Superior temporal gyrus (tissue), 1 donor: Measurements from ENCODE around the gene ANXA4.
"Not testable (repeated sequence)": the region's sequence is repeated elsewhere in the genome, so short reads cannot be mapped to it uniquely, and the experiment has no call there.

Experiments used
- DNase-seq: peaks from one replicate; pipeline ENCODE4 v3.0.0-alpha.2; 2016; ENCODE audit errors: extremely low spot score

The ANXA4 gene

DNA sequence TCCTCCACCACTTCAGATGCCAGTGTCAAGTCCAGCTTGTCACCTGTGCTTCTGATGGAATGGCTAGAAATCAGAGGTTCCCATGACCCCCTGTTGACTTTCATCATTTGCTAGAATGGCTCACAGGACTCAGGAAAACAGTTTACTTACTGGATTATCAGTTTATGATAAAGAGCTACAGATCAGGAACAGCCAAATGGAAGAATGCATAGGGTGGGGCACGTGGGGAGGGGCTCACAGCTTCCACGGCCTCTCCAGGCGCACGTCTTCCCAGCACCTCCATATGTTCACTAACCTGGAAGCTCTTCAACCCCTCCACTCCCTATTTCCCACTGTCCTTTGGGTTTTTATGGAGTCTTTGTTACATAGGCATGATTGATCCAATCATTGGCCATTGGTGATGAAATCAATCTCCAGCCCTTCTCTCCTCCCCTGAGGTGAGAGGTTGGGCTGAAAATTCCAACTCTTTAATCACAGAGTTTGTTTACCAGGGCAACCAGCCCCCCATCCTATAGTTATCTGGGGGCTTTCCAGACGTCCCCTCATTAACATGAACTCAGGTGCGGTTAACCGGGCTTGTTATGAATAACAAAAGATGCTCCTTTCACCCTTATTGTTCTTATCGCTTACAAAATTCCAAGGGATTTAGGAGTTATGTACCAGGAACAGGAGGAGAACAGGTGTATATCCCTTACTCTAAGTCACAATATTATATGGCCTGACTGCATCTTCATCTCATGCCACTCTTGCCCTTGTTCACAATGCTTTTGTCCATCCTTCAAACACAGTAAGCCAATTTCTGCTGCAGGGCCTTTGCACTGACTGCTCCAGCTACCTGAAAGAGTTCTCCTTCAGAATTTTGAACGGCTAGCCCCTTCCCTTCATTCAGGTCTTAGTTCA lies 35.2 kb downstream of the ANXA4 start:
- DNase-seq: no peak

DNA sequence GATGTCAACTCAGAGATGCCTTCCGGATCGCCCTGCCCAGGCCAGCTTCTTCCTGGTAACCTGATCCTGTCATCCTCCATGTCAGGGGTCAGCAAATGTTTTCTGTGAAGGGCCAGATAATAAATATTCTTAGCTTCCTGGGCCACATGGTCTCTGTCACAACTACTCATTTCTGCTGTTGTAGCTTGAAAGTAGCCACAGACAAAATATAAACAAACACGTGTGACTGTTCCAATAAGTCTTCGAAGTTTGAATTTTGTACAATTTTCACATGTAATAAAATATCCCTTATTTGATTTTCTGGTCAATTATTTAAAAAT lies 35.8 kb downstream of the ANXA4 start:
- DNase-seq: no peak

DNA sequence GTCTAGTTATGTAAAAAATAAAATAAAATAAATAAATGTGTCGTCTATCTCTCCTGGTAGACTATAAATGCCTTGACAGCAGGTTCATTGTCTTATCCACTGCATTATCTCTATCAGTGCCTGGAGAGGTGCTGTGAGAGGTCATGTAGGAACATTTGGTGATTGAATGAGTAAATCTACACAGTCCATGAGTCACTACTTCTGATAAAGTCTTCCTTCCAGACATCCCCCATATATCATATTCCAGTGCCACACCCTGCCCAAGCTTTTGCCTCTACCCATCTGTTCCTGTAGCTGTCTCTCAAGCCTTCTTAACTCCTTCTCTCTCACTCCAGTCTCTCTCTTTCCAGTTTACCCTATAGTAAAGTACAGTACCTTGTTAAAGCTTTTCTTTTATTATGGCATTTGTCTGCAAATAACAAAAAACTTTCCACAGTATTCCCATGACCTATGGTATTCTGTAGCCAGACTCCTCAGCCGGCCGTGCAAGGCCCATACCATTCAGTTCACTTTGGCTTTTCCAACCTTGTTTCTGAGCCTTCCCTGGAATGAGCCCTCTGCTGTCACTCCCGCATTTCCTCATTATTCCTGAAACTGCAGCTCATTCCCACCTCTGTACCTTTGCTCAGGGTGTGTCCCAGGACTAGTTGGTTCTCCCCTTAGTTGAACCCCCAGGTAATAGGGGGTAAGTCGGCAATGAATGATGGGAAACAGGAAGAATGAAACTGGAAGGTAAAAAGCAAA lies 37.5 kb downstream of the ANXA4 start:
- no peak for DNase-seq

DNA sequence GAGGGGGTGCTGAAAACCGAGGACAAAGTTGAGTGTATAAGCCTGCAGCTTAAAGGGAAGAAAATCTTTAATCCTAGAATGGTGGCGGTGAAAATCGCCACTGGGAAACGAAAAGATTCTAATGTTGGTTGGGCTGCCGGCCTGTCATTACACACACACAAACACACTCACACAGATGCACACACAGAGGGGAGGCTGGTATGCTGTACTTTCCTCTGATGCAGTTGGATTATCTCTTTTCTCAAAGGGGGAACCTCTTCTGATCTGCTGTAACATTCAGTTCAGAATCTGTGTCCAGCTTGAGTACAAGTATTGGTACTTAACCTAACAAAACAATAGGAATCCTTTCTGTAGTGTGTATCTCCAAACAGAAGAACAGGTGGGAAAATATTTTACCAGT lies 39.0 kb downstream of the ANXA4 start:
- no peak for DNase-seq

DNA sequence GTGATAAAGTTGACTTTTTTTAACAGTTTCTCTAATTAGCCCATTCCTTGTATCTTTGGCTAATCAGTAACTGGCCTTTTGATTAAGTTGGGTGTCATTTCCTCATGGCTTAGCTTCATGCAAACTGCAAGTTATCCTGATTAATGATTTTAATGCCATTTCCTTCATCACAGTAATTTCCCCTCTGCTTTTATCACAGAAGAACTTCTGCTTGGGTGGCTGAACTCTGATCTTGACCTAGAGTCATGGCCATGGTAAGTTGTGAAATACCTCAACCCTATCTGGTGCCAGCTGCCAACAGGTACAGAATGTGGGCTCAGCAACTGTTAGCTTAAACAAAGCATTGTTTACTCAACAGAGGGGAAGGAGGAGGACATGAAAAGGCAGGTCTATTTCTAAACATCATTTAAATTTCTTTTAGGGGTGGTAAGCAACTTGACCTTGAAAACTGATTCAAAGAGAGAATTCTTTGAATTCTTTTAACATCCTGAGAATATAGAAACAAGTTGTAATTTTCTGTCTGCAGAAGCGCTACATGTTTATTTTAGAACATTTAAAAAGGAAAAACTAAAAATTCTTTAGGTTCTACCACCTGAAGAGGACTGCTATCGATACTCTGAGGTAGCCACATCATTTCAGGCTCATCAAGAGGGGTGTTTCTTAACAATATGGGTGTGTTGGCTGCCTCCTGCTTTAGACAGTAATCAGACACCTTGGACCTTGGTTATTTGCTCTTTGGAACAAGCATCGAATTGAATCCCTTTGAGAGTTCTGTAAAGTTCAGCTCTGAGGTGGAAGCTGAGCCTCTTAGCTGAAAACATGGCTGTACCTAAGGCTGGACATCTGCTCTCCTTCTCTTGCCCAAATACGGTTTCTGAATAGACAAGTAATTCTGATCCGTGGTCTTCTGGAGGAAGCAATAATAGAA lies 39.7 kb downstream of the ANXA4 start:
- no peak for DNase-seq

DNA sequence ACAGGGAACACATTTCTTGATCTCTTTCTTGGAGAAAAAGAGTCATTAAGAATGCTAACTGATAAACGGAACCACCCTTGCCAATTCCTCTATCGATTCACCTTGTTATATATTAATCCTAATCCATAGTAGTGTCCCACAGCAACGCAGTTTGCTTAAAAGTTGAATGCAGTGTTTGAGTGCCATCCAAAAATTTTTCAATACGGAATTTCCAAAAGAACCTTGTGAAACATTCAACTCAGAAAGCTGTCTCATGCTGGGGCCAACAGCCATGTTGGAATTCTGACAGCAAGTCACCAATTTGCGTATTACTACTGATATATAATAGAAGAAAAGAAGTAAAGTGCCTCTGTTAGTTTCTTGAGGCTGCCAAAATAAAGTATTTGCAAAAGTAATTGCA lies 42.3 kb downstream of the ANXA4 start:
- no peak for DNase-seq

DNA sequence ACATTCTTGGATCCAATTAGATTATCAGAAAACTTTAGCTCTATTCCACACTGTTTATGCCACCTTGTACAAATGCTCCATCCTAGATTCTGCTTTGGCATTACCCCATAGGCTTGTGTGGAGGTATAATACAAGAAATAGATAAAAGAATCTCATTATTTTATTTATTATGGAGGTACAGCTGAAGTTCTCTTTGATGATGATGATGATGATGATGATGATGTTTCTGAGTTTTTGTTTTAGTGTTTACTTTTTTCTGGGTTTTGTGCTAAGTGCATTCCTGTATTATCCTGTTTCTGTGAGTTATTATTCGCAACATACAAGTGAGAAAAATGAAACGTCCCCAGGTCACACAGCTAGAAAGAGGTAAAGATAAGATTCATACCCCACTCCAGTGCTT lies 43.4 kb downstream of the ANXA4 start:
- DNase-seq: no peak

DNA sequence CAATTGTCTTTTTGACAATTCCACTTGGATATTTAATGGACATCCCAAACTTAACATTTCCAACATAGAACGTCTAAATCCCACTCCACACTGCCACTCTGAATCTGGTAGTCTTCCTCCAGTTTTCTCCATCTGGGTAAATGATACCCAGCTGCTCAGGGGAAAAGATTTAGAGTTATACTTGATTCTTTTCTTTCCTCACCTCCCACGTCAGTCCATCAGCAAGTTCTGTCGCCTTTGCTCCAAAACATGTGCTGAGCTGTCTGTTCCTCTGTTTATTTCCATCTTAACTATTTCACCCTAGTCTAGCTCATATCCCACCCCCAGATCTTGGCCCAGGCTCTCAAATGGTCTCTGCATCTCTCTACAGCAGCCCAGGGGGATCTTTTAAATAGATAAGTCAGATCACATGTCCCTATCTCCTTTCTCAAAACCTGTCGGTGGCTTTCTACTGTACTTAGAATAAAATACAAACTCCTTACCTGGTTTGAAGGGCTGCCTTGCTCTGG lies 44.2 kb downstream of the ANXA4 start:
- DNase-seq: peak; percentile 52

DNA sequence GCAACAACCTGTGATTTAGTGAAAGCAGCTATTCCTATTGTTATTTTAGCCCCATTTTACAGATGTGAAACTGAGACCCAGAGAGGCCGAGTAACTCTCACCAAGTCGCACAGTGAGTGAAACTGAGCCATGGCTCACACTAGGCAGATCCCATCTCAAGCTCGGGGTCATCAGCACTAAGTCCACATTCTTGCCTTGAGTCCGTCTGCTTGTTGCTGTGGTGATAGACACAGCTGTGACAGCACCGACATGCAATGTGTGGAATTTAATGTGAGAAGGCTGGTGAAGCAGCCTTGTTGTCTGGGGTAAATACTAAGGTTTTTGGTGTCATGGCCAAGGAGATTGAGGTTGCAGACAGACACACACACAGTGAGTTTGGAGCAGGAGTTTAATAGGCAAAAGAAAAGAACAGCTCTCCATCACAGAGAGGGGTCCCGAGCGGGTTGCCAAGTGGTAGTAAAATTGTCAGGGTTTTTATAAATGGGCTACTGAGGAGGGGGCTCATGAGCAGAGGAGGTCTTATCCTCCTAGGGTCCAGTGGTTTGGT lies 47.3 kb downstream of the ANXA4 start:
- DNase-seq: no peak

DNA sequence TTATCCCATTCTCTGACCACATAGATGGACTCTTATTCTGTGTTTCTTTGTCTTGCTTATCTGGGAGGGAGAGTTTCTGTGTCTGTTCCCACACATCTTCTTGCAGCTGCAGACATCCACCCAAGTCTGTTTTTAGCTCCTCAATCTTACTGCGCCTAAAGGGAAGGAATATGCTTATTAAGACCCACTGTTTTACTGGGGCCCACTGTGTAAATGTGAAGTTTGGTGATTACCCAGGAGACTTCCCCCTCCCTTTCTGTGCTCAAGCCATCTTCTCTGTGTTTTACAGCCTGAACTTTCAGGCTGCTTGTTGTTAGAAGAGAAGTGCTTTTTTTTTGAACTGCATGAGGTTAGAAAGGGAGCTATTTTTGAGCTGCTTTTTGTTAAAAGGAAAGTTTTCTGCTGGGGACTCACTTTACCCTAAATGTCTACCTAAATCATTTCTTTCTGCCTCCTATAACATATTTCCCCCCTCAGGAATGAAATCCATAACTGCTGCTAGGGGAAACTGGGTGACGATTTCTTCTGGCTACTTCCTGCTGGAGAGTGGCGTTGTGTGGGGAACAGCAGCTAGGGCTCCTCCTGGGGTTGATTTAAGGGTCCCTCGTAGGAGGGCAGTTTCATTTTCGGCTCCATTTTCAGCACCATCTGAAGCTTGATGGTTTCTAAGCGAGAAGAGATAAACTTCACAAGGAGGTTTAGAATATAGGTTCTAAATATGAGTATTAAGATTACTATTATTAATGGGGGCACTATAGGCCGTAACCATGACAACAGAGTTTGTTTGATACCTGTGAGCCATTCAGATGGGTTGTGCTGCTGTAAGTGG lies 48.1 kb downstream of the ANXA4 start:
- peak; percentile 43 for DNase-seq

DNA sequence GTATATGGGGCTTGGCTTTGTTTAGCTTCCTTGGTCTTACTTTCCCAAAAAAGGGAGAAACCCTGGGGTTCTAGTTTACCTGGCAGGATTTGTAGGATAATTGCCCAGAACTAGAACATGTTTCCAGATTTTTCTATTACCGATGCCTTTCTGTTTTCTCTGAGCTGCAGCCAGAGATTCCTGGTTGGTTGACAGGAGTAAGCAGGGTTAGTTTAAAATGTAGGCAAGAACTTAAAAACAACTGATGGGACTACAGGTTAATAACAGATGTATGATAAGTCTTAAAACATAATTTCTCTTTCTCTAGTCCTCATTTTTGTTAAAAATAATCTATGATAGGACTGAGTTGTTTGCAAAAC lies 48.6 kb downstream of the ANXA4 start:
- DNase-seq: no peak

DNA sequence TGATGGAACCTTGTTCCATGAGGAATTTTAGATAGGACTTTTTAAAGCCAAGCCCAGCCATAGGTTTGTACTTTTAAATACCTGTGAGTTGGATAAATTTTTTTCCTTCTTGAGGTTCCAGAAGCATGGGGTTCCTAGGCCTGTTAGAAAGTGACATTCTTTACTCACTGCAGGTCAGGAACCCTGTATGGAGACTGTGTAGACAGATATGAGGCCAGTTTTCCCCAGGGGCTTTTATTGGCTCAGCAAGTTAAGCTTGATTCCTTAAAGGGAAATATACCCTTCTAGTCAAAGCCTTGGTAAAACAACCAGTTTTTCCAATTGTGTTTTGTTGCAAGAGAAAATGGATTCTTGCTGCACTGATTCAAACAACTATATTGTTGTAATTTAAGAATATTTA lies 49.1 kb downstream of the ANXA4 start:
- DNase-seq: no peak

DNA sequence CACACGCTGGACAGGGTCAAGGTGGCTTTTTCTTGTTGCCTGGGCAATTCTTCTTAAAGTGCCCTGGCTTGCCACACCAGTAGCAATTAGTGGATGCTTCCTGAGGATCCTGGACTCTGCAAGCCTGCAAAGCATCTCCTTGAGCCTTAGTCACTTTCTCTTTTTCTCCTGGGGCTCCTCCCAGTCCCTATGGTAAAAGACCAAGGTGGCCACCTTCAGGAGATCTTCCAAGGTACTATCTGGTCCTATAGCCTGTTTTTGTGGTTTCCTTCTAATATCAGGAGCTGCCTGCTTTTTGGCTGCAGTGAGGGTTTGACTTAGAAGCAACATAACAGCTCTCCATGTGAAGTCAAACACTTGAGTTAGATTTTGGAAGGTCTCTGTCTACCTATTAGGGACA lies 54.2 kb downstream of the ANXA4 start:
- no peak for DNase-seq

DNA sequence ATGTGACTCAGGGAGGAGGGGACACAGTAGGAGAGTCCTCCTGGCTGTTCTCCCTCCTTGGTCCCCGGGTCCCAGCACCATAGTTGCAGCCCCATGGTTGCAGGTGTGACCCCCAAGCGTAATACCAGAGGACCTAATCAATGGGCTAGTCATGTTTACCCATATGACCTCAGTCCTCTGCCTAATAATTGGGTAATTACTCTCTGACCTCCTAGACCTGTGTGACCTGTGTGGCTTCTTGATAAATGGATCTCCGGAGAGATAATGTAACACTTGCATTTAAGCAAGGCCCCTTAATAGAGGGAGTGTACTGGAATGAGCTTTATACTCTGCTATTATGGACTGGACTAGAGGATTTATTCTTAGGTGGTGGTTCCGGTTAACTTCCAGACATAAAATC lies 55.3 kb downstream of the ANXA4 start:
- DNase-seq: no peak

DNA sequence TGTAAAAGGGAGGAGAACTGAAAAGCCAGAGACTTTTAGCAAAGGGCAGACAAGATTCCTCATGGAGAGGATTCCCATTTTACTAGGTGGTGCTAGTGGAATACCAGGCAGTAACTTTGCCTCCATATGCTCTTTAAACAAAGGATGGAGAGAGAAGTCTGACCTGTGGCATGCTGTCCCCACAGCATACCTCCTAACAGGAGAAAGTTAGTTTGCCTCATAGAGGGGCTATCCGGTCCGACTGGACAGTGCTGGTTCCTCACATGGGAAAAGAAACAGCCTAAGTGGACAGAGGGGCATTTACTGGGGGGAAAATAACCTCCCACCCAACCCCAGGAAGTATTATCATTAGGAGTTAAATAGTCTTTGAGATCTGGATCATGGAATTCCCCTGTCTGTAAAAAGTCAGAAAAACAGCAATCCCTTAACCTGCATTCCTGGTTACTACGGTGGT lies 55.9 kb downstream of the ANXA4 start:
- no peak for DNase-seq

DNA sequence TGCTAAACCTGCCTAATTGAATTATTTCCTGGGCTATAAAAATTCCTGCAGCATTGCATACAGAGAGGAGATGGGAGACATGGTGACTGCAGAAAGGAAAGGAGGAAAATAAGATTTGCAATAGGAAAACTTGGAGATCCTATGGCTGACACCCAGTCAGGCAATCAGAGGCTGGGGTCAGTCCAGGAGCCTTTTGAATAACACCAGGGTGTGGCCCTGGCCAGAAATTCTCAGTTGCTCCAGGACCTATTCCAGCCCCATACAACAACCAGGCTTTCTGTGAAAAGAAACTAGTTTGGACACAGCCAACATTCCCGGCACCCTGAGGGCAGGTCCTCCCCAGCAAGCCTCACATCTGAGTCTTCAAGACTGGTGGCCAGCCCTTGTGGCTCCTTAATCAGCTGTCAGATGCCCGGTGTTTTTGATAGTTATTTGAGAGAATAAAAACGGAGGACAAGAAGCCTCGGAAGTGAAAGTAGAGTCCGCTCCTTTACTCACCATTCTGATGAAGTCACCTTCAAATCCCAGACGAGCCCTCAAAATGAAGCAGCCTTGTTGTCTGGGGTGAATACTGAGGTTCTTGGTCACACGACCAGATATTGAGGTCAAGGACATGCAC lies 56.5 kb downstream of the ANXA4 start:
- DNase-seq: no peak

DNA sequence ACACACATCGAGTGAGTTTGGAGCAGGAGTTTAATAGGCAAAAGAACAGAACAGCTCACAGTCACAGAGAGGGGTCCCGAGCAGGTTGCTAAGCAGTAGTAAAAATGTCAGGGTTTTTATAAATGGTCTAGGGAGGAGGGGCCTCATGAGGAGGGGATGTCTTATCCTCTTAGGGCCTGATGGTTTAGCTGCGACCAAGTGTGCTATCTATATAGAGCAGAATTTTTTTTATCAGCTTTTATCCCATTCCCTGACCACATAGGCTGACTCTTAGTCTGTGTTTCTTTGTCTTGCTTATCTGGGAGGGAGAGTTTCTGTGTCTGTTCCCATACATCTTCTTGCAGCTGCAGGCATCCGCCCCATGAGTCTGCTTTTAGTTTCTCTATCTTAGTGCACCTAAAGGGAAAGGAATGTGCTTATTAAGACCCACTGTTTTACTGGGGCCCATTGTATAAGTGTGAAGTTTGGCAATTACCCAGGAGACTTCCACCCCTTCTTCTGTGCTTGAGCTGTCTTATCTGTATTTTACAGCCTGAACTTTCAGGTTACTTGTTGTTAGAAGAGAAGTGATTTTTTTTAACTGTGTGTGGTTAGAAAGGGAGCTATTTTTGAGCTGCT lies 57.1 kb downstream of the ANXA4 start:
- no peak for DNase-seq

DNA sequence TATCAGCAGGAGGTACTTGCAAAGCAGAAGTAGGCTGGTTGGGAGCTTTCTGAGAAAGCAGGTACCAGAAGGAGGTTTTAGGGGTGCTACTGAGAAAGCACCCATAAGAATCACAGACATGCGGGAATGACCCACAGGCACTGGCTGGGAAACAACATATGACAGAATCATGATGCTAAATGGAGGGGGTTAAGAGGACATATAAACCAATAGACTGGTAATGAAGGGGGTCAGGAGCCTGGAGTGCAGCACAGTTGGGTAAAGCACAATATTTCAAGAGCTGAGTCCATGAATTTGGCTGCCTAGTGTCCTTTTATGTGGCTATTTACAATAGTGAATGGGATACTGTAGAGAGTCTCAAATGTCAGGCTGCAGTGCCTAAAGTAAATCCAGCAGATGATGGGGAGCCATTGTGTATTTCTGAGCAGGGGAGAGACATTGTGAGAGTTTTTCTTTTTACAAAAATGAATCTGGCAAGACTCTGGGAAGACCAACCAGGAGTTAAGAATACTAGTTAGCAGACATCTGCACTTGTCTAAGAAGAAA lies 59.9 kb downstream of the ANXA4 start:
- no peak for DNase-seq

DNA sequence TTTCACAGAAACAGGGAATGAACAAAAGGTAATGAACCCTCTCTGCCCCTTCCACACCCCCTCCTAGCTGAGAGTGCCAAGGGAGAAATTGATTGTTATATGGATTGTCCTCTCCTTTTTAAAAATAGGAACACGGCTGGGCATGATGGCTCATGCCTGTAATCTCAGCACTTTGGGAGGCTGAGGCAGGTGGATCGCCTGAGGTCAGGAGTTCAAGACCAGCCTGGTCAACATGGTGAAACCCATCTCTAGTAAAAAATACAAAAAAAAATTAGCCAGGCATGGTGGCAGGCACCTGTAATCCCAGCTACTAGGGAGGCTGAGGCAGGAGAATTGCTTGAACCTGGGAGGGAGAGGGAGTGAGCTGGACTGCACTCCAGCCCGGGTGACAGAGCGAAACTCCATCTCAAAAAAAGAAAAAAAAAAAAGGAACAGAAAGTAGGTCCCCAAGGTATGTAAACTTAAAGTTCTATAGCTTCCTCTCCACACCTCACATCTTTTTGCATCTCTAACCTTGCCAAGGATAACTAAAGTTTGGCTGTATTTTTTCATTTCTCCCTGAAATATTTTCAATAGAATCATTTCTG lies 60.9 kb downstream of the ANXA4 start:
- not testable (repeated sequence) for DNase-seq
